Measurements from ENCODE around the gene DGKK. TPM values are rescaled to one million over a fixed set of nuclear protein-coding genes. Genes with fewer than 3 reads are reported as not detected.

DGKK gene
- total and polyA plus RNA-seq, 2 donors (not counting 1 experiment from before 2014, with no cell fraction given) = 0.01 TPM; not detected in 1

DNA sequence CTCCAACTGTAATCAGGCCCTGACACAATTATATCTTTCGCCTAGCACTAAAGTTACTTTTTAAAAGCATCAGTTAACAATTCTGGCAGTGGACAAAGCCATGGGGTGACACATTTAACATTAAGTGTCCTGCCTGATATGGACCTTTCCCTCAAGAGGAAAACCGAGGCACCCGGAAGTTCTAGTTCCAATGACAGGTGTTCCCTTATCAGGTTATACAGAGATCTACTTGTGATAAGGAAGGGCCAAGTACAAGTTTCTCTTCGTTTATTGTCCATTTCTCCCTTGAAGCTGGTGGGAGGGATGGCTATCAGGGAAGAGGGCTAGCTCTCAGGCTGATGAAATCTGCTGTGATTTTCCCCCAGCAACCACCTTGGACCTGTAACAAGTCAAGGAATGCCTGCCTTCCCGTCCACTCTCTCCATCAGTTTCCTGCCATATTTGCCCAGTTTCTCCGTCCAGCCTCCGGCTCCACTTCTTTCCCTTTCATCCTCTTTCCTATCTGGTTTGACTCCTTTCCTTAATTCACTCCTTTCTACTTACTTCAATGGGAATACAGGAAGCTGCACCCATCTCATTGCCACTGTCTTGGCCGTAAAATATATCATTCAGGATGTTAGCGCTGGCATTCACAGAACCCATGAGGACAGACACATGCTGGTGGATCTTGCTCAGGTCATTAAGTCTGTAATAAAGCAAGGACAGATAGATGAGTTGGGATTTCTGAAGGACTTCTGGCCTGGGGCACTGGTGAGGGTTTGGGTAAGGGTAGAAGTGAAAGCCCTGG lies 95.0 kb downstream of the DGKK start:
- no peak overlapping the region for H3K4me3 ChIP-seq (ENCODE audit: control extremely low read depth in 1 of 5, extremely low read depth in 1 of 5, insufficient read depth in 1 of 5, low read depth in 2 of 5, low read length in 4 of 5)
- POLR2A ChIA-PET = no interaction called here
- H3K9me3 ChIP-seq (ENCODE audit: control extremely low read depth in 1 of 3, control insufficient read depth in 2 of 3, insufficient read depth in 1 of 3, low read length in 2 of 3) = no peaks in the 10 kb centered on the region
- H3K4me1 Mint-ChIP-seq = no peaks in the 10 kb centered on the region
- H3K27ac Mint-ChIP-seq = no peak overlapping the region
- no peak overlapping the region for H3K4me2 ChIP-seq (replicated peaks; ENCODE audit: low read depth, low read length, poor library complexity, severe bottlenecking)
- H3K9ac ChIP-seq (ENCODE audit: low read length) = no peak overlapping the region
- ATAC-seq (ENCODE audit: low read depth) = no peak
- H3K4me1 ChIP-seq (ENCODE audit: control insufficient read depth in 2 of 2, insufficient read depth in 2 of 2, low read length in 2 of 2) = no peaks in the 10 kb centered on the region
- intact Hi-C loops (cut with micrococcal nuclease) = no loop called here
- CTCF ChIA-PET = no interaction called here
- TF ChIP-seq EZH2 (IDR thresholded peaks at IDR 0.05; ENCODE audit: borderline replicate concordance, insufficient read depth, low read depth, low read length, poor library complexity, severe bottlenecking) (no peak), CTCF (IDR thresholded peaks at IDR 0.05) (no peak)
- no peaks in the 10 kb centered on the region for H3K27me3 Mint-ChIP-seq
- 100% methylated on average over 3 of the region's 9 CpGs for WGBS (ENCODE audit: insufficient coverage)
- no peak overlapping the region for H2AFZ ChIP-seq (ENCODE audit: insufficient read depth, low read depth, low read length, poor library complexity, severe bottlenecking)
- DNase-seq = no peak
- H3K27me3 ChIP-seq (replicated peaks in 1 of 4; ENCODE audit: control extremely low read depth in 1 of 4, control insufficient read depth in 3 of 4, insufficient read depth in 4 of 4, low read length in 3 of 4) = no peaks in the 10 kb centered on the region
- H3K79me2 ChIP-seq (ENCODE audit: control insufficient read depth, insufficient read depth, low read length) = no peaks in the 10 kb centered on the region
- H3K9me3 Mint-ChIP-seq (ENCODE audit: insufficient read depth) = no peaks in the 10 kb centered on the region
- no peak overlapping the region for H3K4me3 Mint-ChIP-seq
- no peak overlapping the region for H3K27ac ChIP-seq (ENCODE audit: low read length in 2 of 2)
- H4K20me1 ChIP-seq (ENCODE audit: control insufficient read depth, insufficient read depth, low read length, poor library complexity, severe bottlenecking) = no peaks in the 10 kb centered on the region
- no peaks in the 10 kb centered on the region for H3K36me3 ChIP-seq (replicated peaks in 1 of 2; ENCODE audit: control extremely low read depth in 1 of 2, control insufficient read depth in 1 of 2, extremely low read depth in 1 of 2, insufficient read depth in 2 of 2, low read length in 1 of 2)

GRCh38 chrX:50372966-50373365 lies 97.7 kb downstream of the DGKK start:
- H2AFZ ChIP-seq (ENCODE audit: insufficient read depth, low read depth, low read length, poor library complexity, severe bottlenecking) = no peak overlapping the region
- no peak overlapping the region for H3K4me3 ChIP-seq (ENCODE audit: control extremely low read depth in 1 of 5, extremely low read depth in 1 of 5, insufficient read depth in 1 of 5, low read depth in 2 of 5, low read length in 4 of 5)
- TF ChIP-seq EZH2 (IDR thresholded peaks at IDR 0.05; ENCODE audit: borderline replicate concordance, insufficient read depth, low read depth, low read length, poor library complexity, severe bottlenecking) (no peak), CTCF (IDR thresholded peaks at IDR 0.05) (no peak)
- H3K9me3 ChIP-seq (ENCODE audit: control extremely low read depth in 1 of 3, control insufficient read depth in 2 of 3, insufficient read depth in 1 of 3, low read length in 2 of 3) = no peaks in the 10 kb centered on the region
- no peaks in the 10 kb centered on the region for H4K20me1 ChIP-seq (ENCODE audit: control insufficient read depth, insufficient read depth, low read length, poor library complexity, severe bottlenecking)
- Mint-ChIP-seq H3K4me3 (no peak overlapping the region), H3K27ac (no peak overlapping the region), H3K9me3 (ENCODE audit: insufficient read depth) (no peaks in the 10 kb centered on the region), H3K4me1 (no peaks in the 10 kb centered on the region), H3K27me3 (no peaks in the 10 kb centered on the region)
- no peak for DNase-seq
- CTCF ChIA-PET = no interaction called here
- no peaks in the 10 kb centered on the region for H3K79me2 ChIP-seq (ENCODE audit: control insufficient read depth, insufficient read depth, low read length)
- H3K9ac ChIP-seq (ENCODE audit: low read length) = no peak overlapping the region
- H3K36me3 ChIP-seq (replicated peaks in 1 of 2; ENCODE audit: control extremely low read depth in 1 of 2, control insufficient read depth in 1 of 2, extremely low read depth in 1 of 2, insufficient read depth in 2 of 2, low read length in 1 of 2) = no peaks in the 10 kb centered on the region
- intact Hi-C loops (cut with micrococcal nuclease) = no loop called here
- no peak overlapping the region for H3K27ac ChIP-seq (ENCODE audit: low read length in 2 of 2)
- no peak overlapping the region for H3K4me2 ChIP-seq (replicated peaks; ENCODE audit: low read depth, low read length, poor library complexity, severe bottlenecking)
- no peaks in the 10 kb centered on the region for H3K4me1 ChIP-seq (ENCODE audit: control insufficient read depth in 2 of 2, insufficient read depth in 2 of 2, low read length in 2 of 2)
- no CpG with 5 or more reads among the region's 4 CpGs for WGBS (ENCODE audit: insufficient coverage)
- POLR2A ChIA-PET = no interaction called here
- no peak for ATAC-seq (ENCODE audit: low read depth)
- H3K27me3 ChIP-seq (replicated peaks in 1 of 4; ENCODE audit: control extremely low read depth in 1 of 4, control insufficient read depth in 3 of 4, insufficient read depth in 4 of 4, low read length in 3 of 4) = no peaks in the 10 kb centered on the region
